ENCODE measurements around the gene PHLDA3. TPM values are rescaled to one million over a fixed set of nuclear protein-coding genes. Genes with fewer than 3 reads are reported as not detected.

The PHLDA3 gene
- total and polyA plus RNA-seq, 4 donors = 0.36 to 2.2 (median 1.0) TPM

GRCh38 chr1:201426479-201427310, 42.3 kb downstream of the PHLDA3 start:
- no peaks in the 10 kb centered on the region for H3K4me1 ChIP-seq (ENCODE audit: control insufficient read depth in 4 of 4, insufficient read depth in 4 of 4, low read length in 3 of 4)
- H3K27me3 ChIP-seq (ENCODE audit: control insufficient read depth in 4 of 4, insufficient read depth in 4 of 4, low read length in 3 of 4) = no peaks in the 10 kb centered on the region
- TF ChIP-seq FOXA1 (IDR thresholded peaks at IDR 0.05) = no peak
- no peak for TF ChIP-seq SP1 (IDR thresholded peaks at IDR 0.05)
- no peak for TF ChIP-seq REST (IDR thresholded peaks at IDR 0.05)
- TF ChIP-seq RXRA (IDR thresholded peaks at IDR 0.05) = no peak
- TF ChIP-seq JUND (IDR thresholded peaks at IDR 0.05) = no peak
- TF ChIP-seq GABPA (IDR thresholded peaks at IDR 0.05 in 1 of 2, conservative IDR thresholded peaks at IDR 0.05 in 1 of 2) = no peak
- TF ChIP-seq EGR1 (IDR thresholded peaks at IDR 0.05; ENCODE audit: low read depth in 2 of 2) = no peak
- TF ChIP-seq YY1 (IDR thresholded peaks at IDR 0.05) = no peak
- no peak for TF ChIP-seq CTCF (IDR thresholded peaks at IDR 0.05; ENCODE audit: low read depth, low read length, missing input control)
- no peak for TF ChIP-seq TAF1 (conservative IDR thresholded peaks at IDR 0.05)
- no peak for TF ChIP-seq ATF3 (IDR thresholded peaks at IDR 0.05)
- no peak for TF ChIP-seq MAX (IDR thresholded peaks at IDR 0.05)
- no peak for TF ChIP-seq FOXA2 (IDR thresholded peaks at IDR 0.05)
- no peak for TF ChIP-seq HNF4G (IDR thresholded peaks at IDR 0.05)
- TF ChIP-seq ZBTB33 (IDR thresholded peaks at IDR 0.05) = no peak
- H3K4me3 ChIP-seq (ENCODE audit: low read depth in 1 of 3, low read length in 3 of 3) = no peak overlapping the region
- H3K27ac ChIP-seq (ENCODE audit: low read depth in 1 of 2, low read length in 2 of 2) = no peak overlapping the region
- DNase-seq (ENCODE audit: low spot score) = no peak
- no peaks in the 10 kb centered on the region for H3K9me3 ChIP-seq (ENCODE audit: control insufficient read depth in 4 of 4, low read length in 3 of 4)
- 71% methylated on average over 15 of the region's 15 CpGs for WGBS
- no peaks in the 10 kb centered on the region for H3K36me3 ChIP-seq (ENCODE audit: control insufficient read depth in 4 of 4, insufficient read depth in 3 of 4, low read depth in 1 of 4, low read length in 3 of 4)
- no peak overlapping the region for H3K9ac ChIP-seq (ENCODE audit: low read depth in 1 of 2, low read length in 2 of 2)
